MM.1S (cell line): ENCODE results near the gene NCOA1.

Experiments used
- DNase-seq: peaks from one replicate; pipeline ENCODE4 v3.0.0-alpha.2; 2015
- H2AFZ ChIP-seq: fragments of 300-600 bp; sonication (generic); 2 replicates; pipeline ENCODE4 v1.6.0; 2016; ENCODE audit warnings: antibody characterized with exemption, low read length
- H3F3A ChIP-seq: fragments of 300-600 bp; sonication (generic); 2 replicates; pipeline ENCODE4 v1.6.1; 2016; ENCODE audit warnings: mild to moderate bottlenecking, antibody characterized with exemption, low read length, moderate library complexity, mixed read lengths; ENCODE audit not compliant: insufficient read depth
- H3K27ac ChIP-seq: fragments of 300-600 bp; sonication (generic); 2 replicates; pipeline ENCODE4 v1.5.1; 2016; ENCODE audit warnings: mild to moderate bottlenecking, low read length
- H3K27me3 ChIP-seq: fragments of 300-600 bp; sonication (generic); replicated peaks from 2 replicates; pipeline ENCODE4 v1.6.0; 2016; ENCODE audit warnings: low read length; ENCODE audit not compliant: insufficient read depth
- H3K36me3 ChIP-seq: fragments of 300-600 bp; sonication (generic); replicated peaks from 2 replicates; pipeline ENCODE4 v1.6.1; 2016; ENCODE audit warnings: mild to moderate bottlenecking, low read length, mixed read lengths; ENCODE audit not compliant: insufficient read depth
- H3K4me1 ChIP-seq: fragments of 300-600 bp; sonication (generic); 2 replicates; pipeline ENCODE4 v1.6.1; 2016; ENCODE audit warnings: low read length, mixed read lengths
- H3K4me2 ChIP-seq: fragments of 300-600 bp; sonication (generic); 2 replicates; pipeline ENCODE4 v1.6.0; 2016; ENCODE audit warnings: low read depth, low read length
- H3K4me3 ChIP-seq: fragments of 300-600 bp; sonication (generic); 2 replicates; pipeline ENCODE4 v1.5.1; 2016; ENCODE audit warnings: low read length, mixed read lengths
- H3K79me2 ChIP-seq: fragments of 300-600 bp; sonication (generic); 2 replicates; pipeline ENCODE4 v1.6.1; 2016; ENCODE audit warnings: mixed run types, low read length, mixed read lengths
- H3K9ac ChIP-seq: fragments of 300-600 bp; sonication (generic); 2 replicates; pipeline ENCODE4 v1.6.1; 2016; ENCODE audit warnings: low read length, mixed read lengths
- H3K9me2 ChIP-seq: fragments of 300-600 bp; sonication (generic); replicated peaks from 2 replicates; pipeline ENCODE4 v1.6.1; 2016; ENCODE audit warnings: mild to moderate bottlenecking, low read length, mixed read lengths; ENCODE audit not compliant: insufficient read depth
- H3K9me3 ChIP-seq: fragments of 300-600 bp; sonication (generic); replicated peaks from 2 replicates; pipeline ENCODE4 v1.6.1; 2016; ENCODE audit warnings: mild to moderate bottlenecking, low read length, mixed read lengths; ENCODE audit not compliant: insufficient read depth
- H4K20me1 ChIP-seq: fragments of 300-600 bp; sonication (generic); 2 replicates; pipeline ENCODE4 v1.6.1; 2016; ENCODE audit warnings: mild to moderate bottlenecking, low read length, moderate library complexity, mixed read lengths; ENCODE audit not compliant: insufficient read depth
- EZH2 ChIP-seq: fragments of 300-600 bp; sonication (generic); optimal IDR thresholded peaks from 2 replicates; pipeline ENCODE3; 2017; ENCODE audit warnings: low read depth, mild to moderate bottlenecking, antibody characterized with exemption, low read length, mixed read lengths
- EZH2phosphoT487 ChIP-seq: fragments of 300-600 bp; sonication (generic); IDR thresholded peaks from 2 replicates; pipeline ENCODE4 v1.6.1; 2018; ENCODE audit warnings: antibody characterized with exemption, low read length
- TF ChIP-seq, protein P1 (sequence below): fragments of 300-600 bp; sonication (generic); IDR thresholded peaks from 2 replicates; pipeline ENCODE4 v1.5.1; 2016; ENCODE audit warnings: antibody characterized with exemption, low read length, mixed read lengths

The NCOA1 gene

DNA sequence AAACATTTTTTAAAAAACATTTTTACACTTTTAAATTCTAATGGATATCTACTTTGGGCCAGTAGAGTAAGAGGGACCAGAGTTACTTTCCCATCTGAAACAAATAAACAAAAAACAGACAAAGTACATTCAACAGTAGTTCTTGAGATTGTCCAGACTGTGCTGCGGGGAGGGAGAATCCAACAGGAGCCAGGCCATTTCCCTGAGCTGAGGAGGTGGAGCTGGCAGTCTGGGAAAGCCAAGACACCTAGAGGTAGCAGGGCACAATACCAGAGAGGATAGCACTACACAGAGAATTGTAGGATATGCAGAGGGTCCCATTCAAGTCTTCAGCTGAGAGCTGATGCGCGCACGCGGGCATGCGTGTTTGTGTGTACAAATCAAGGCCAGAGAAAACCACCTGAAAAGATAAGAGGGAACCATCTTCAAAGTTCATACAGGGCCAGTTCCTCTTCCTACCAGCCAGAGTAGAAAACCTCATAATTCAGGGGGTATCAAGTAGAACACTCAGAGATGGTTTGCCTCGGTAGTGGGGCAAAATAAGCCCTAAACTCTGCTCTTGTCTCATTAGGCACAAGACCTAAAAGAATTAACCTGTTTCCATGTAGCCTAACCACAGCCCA lies 258.1 kb downstream of the NCOA1 start:
- Histone ChIP-seq H3K9me2 (no peaks in the 10 kb centered on the region), H4K20me1 (no peaks in the 10 kb centered on the region), H2AFZ (no peak overlapping the region), H3K27ac (no peak overlapping the region), H3K9me3 (no peaks in the 10 kb centered on the region), H3K79me2 (no peaks in the 10 kb centered on the region), H3K4me2 (no peak overlapping the region), H3K36me3 (no peaks in the 10 kb centered on the region), H3K27me3 (no peaks in the 10 kb centered on the region), H3F3A (no peaks in the 10 kb centered on the region), H3K4me3 (no peak overlapping the region), H3K9ac (no peak overlapping the region), H3K4me1 (no peaks in the 10 kb centered on the region)
- DNase-seq, result no peak
- TF ChIP-seq EZH2phosphoT487, result no peak
- TF ChIP-seq, protein P1, sequence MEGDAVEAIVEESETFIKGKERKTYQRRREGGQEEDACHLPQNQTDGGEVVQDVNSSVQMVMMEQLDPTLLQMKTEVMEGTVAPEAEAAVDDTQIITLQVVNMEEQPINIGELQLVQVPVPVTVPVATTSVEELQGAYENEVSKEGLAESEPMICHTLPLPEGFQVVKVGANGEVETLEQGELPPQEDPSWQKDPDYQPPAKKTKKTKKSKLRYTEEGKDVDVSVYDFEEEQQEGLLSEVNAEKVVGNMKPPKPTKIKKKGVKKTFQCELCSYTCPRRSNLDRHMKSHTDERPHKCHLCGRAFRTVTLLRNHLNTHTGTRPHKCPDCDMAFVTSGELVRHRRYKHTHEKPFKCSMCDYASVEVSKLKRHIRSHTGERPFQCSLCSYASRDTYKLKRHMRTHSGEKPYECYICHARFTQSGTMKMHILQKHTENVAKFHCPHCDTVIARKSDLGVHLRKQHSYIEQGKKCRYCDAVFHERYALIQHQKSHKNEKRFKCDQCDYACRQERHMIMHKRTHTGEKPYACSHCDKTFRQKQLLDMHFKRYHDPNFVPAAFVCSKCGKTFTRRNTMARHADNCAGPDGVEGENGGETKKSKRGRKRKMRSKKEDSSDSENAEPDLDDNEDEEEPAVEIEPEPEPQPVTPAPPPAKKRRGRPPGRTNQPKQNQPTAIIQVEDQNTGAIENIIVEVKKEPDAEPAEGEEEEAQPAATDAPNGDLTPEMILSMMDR, result no peak

GRCh38 chr2:24754985-24755705 lies 264.1 kb downstream of the NCOA1 start:
- H4K20me1 ChIP-seq, result no peaks in the 10 kb centered on the region
- TF ChIP-seq EZH2phosphoT487 (no peak), EZH2 (no peak)
- TF ChIP-seq, protein P1, result no peak
- no peak for DNase-seq
- no peaks in the 10 kb centered on the region for H3F3A ChIP-seq
- H3K4me3 ChIP-seq, result no peak overlapping the region
- no peaks in the 10 kb centered on the region for H3K27me3 ChIP-seq
- H3K4me2 ChIP-seq, result no peak overlapping the region
- no peaks in the 10 kb centered on the region for H3K9me2 ChIP-seq
- H3K79me2 ChIP-seq, result no peaks in the 10 kb centered on the region
- H3K9me3 ChIP-seq, result no peaks in the 10 kb centered on the region
- no peak overlapping the region for H3K27ac ChIP-seq
- no peaks in the 10 kb centered on the region for H3K4me1 ChIP-seq
- no peaks in the 10 kb centered on the region for H3K36me3 ChIP-seq
- H3K9ac ChIP-seq, result no peak overlapping the region
- no peak overlapping the region for H2AFZ ChIP-seq

- H3K9me3 ChIP-seq, result no peaks in the 10 kb centered on the region
- no peak overlapping the region for H3K4me3 ChIP-seq
- no peak for DNase-seq
- no peak overlapping the region for H3K9ac ChIP-seq
- no peaks in the 10 kb centered on the region for H3K9me2 ChIP-seq
- no peak overlapping the region for H2AFZ ChIP-seq
- H3K27ac ChIP-seq, result no peak overlapping the region
- H3K4me2 ChIP-seq, result no peak overlapping the region
- no peaks in the 10 kb centered on the region for H4K20me1 ChIP-seq
- TF ChIP-seq, protein P1, result no peak
- no peak for TF ChIP-seq EZH2phosphoT487
- no peak for TF ChIP-seq EZH2
- no peaks in the 10 kb centered on the region for H3K79me2 ChIP-seq
- no peaks in the 10 kb centered on the region for H3F3A ChIP-seq
- H3K36me3 ChIP-seq, result no peaks in the 10 kb centered on the region
- no peaks in the 10 kb centered on the region for H3K4me1 ChIP-seq
- no peaks in the 10 kb centered on the region for H3K27me3 ChIP-seq
Measured at GRCh38 chr2:24756789-24757188, 265.7 kb downstream of the NCOA1 start.
